Testis (tissue), 3 donors: ENCODE results near the gene PLCB1. TPM values are rescaled to one million over a fixed set of nuclear protein-coding genes. Genes with fewer than 3 reads are reported as not detected.

Source experiments
- DNase-seq: peaks from one replicate; pipeline ENCODE4 v3.0.0-alpha.2; 2019
- H3K27ac ChIP-seq, 2 donors: fragments of 200-600 bp; sonication (generic); one replicate each; pipeline ENCODE4 v1.5.1; 2019
- H3K27me3 ChIP-seq: fragments of 200-600 bp; sonication (generic); one replicate; pipeline ENCODE4 v1.5.1; 2019
- H3K36me3 ChIP-seq: fragments of 200-600 bp; sonication (generic); one replicate; pipeline ENCODE4 v1.5.1; 2017; ENCODE audit warnings: low read depth; ENCODE audit errors: missing control alignments
- H3K4me1 ChIP-seq: fragments of 200-600 bp; sonication (generic); one replicate; pipeline ENCODE4 v1.5.1; 2019
- H3K4me3 ChIP-seq, 2 donors: fragments of 200-600 bp; sonication (generic); one replicate each; pipeline ENCODE4 v1.5.1; 2017 to 2019
- H3K9me3 ChIP-seq: fragments of 200-600 bp; sonication (generic); one replicate; pipeline ENCODE4 v1.5.1; 2017
- POLR2A ChIP-seq: fragments of 450-650 bp; IDR thresholded peaks from one replicate; pipeline ENCODE4 v1.6.1; 2017; ENCODE audit warnings: antibody characterized with exemption, mild to moderate bottlenecking, moderate library complexity
- WGBS, 2 donors: methylation state at CpG; one replicate each; pipeline ENCODE4 v1.1.5; 2018; 5-methylcytosine and 5-hydroxymethylcytosine counted together
- intact Hi-C: fragments of 100-400 bp; cut with DNase I; formaldehyde crosslinking; loops from one replicate; pipeline ENCODE4 v1.15.1; 2023; ENCODE audit warnings: low total_unique reads
- polyA plus RNA-seq: library from polyadenylated mRNA; stranded (reverse); fragments of 350-450 nt; fragmentation: Illumina TruSeq; extraction: RNeasy Lipid Tissue Mini Kit (QIAGEN cat#74804); gene quantifications from one replicate; pipeline ENCODE4 v1.2.3, GENCODE V29; 2014; ENCODE audit warnings: low read depth, low replicate concordance; ENCODE audit not compliant: insufficient read depth
- total RNA-seq, 2 donors: library from RNA; depleted of rRNA; stranded (reverse); fragments of >200 nt; gene quantifications; one replicate each; pipeline ENCODE4 v1.2.3, GENCODE V29; 2016
- TF ChIP-seq, protein P1 (sequence below), 3 experiments: fragments of 450-650 bp in 2 of 3; fragments of 200-600 bp in 1 of 3; sonication (generic) in 1 of 3; IDR thresholded peaks; one replicate each; pipeline ENCODE4 v1.5.1; 2016 to 2019; ENCODE audit warnings: antibody characterized with exemption in 3 of 3, mild to moderate bottlenecking in 2 of 3, moderate library complexity in 1 of 3

Gene PLCB1
- total and polyA plus RNA-seq, 3 donors from 2014 or later = 3.1 to 9.8 (median 8.2) TPM

DNA sequence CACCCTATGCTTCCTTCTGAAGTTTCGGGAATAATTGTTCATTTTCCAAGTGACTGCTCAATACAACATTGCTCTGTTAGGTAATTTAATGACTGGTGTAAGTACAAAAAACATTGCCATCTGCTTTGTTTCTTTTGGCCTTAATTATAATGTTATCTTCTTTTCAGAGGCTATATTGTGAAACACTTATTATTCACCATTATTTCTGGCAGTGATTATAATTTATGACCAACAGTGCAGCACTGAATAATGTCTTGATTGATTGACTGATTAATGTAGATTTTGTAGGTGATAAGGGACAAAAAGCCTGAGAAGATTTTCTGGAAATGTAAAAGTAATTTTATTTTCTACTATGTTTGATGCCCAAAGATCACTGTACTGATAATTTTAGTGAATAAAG, 377.7 kb downstream of the PLCB1 start:
- no peaks in the 10 kb centered on the region for H3K4me1 ChIP-seq
- H3K36me3 ChIP-seq = no peaks in the 10 kb centered on the region
- WGBS, 2 donors = 89 to 90% methylated on average over 1 of the region's 1 CpG
- DNase-seq = no peak
- intact Hi-C loops = no loop called here
- no peak for TF ChIP-seq POLR2A
- TF ChIP-seq, protein P1, sequence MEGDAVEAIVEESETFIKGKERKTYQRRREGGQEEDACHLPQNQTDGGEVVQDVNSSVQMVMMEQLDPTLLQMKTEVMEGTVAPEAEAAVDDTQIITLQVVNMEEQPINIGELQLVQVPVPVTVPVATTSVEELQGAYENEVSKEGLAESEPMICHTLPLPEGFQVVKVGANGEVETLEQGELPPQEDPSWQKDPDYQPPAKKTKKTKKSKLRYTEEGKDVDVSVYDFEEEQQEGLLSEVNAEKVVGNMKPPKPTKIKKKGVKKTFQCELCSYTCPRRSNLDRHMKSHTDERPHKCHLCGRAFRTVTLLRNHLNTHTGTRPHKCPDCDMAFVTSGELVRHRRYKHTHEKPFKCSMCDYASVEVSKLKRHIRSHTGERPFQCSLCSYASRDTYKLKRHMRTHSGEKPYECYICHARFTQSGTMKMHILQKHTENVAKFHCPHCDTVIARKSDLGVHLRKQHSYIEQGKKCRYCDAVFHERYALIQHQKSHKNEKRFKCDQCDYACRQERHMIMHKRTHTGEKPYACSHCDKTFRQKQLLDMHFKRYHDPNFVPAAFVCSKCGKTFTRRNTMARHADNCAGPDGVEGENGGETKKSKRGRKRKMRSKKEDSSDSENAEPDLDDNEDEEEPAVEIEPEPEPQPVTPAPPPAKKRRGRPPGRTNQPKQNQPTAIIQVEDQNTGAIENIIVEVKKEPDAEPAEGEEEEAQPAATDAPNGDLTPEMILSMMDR (IDR thresholded peaks at IDR 0.05) = no peak
- no peak overlapping the region for H3K4me3 ChIP-seq
- H3K27ac ChIP-seq = no peak overlapping the region
- no peaks in the 10 kb centered on the region for H3K27me3 ChIP-seq
- H3K9me3 ChIP-seq = no peaks in the 10 kb centered on the region

DNA sequence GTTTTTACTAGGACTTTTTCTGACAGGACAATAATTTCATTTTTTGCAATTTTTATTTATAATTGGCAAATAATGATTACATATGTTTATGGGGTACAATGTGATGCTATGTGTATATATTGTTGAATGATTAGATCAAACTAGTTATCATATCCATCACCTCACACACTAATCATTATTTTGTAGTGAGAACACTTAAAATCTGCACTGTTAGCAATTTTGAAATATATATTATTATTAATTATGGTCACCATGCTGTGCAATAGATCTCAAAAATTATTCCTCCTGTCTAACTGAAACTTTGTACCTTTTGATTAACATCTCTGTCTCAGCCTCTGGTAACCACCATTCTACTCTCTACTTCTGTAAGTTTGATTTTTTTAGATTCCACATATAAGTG, 378.7 kb downstream of the PLCB1 start:
- Histone ChIP-seq H3K27ac (no peak overlapping the region), H3K36me3 (no peaks in the 10 kb centered on the region), H3K27me3 (no peaks in the 10 kb centered on the region), H3K9me3 (no peaks in the 10 kb centered on the region), H3K4me1 (no peaks in the 10 kb centered on the region), H3K4me3 (no peak overlapping the region)
- intact Hi-C loops = no loop called here
- TF ChIP-seq, protein P1 (IDR thresholded peaks at IDR 0.05) = no peak
- TF ChIP-seq POLR2A = no peak
- no peak for DNase-seq

DNA sequence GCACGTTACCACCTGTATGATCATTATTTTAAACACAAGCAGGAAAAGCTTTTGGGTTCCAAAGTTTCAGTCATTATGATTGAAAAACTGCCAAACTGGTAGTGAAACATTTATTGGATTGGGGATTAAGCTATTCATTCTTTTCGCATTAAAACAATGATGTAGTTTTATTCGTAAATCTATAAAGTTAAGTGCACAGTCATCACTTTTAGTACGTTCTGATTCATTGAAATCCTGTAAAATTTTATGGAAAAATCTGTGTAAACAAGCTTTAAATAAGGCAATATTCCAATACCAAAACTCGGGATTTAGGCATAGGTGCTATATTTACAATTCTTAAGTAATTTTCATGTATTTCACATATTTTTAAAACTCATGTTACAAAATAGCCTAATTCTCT, 379.9 kb downstream of the PLCB1 start:
- TF ChIP-seq, protein P1 (IDR thresholded peaks at IDR 0.05) = no peak
- no peak for TF ChIP-seq POLR2A
- H3K27ac ChIP-seq = no peak overlapping the region
- DNase-seq = no peak
- H3K4me3 ChIP-seq = no peak overlapping the region
- no peaks in the 10 kb centered on the region for H3K27me3 ChIP-seq
- 95% methylated on average over 5 of the region's 5 CpGs for WGBS, 2 donors
- H3K36me3 ChIP-seq = no peaks in the 10 kb centered on the region
- no peaks in the 10 kb centered on the region for H3K4me1 ChIP-seq
- H3K9me3 ChIP-seq = no peaks in the 10 kb centered on the region
- intact Hi-C loops = no loop called here

DNA sequence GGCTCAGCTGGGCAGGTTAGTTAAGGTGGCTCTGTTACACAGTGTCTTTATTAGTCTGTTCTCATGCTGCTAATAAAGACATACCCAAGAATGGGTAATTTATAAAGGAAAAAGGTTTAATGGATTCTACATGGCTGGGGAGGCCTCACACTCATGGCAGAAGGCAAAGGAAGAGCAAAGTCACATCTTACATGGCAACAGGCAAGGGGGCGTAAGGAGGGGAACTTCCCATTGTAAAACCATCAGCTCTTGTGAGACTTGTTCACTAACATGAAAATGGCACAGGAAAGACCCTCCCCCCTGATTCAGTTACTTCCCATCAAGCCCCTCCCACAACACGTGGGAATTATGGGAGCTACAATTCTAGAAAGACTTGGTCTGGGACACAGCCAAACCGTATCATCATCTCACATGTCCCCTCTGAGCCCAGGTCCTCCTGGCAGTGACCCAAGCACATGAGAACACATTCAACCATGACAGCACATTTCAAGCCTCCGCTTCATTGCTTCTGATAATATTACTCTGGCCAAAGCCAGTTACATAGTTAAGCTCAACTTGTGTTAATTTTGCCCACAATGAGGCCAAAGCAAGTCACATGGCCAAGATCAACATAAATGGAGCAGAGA, 383.9 kb downstream of the PLCB1 start:
- no peaks in the 10 kb centered on the region for H3K27me3 ChIP-seq
- WGBS, 2 donors = 92 to 100% methylated on average over 4 of the region's 4 CpGs
- H3K27ac ChIP-seq = no peak overlapping the region
- no peaks in the 10 kb centered on the region for H3K9me3 ChIP-seq
- H3K36me3 ChIP-seq = no peaks in the 10 kb centered on the region
- intact Hi-C loops = no loop called here
- no peak for DNase-seq
- no peaks in the 10 kb centered on the region for H3K4me1 ChIP-seq
- TF ChIP-seq POLR2A = no peak
- TF ChIP-seq, protein P1 (IDR thresholded peaks at IDR 0.05) = no peak
- no peak overlapping the region for H3K4me3 ChIP-seq

DNA sequence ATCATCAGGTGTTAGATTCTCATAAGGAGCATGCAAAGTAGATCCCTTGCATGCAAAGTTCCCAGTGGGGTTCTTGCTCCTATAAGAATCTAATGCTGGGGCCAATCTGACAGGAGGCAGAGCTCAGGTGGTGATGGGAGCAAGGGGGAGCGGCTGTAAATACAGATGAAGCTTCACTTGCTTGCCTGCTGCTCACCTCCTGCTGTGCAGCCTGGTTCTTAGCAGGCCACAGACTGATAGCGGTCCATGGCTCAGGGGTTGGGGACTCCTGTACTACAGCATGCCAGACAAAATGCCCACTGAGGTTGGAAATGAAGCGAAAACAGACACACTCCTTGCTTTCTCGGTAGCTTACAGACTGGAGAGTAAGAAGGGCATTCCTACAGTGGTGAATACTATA, 386.8 kb downstream of the PLCB1 start:
- TF ChIP-seq POLR2A = no peak
- TF ChIP-seq, protein P1 (IDR thresholded peaks at IDR 0.05) = no peak
- no peak for DNase-seq
- 86 to 94% methylated on average over 4 of the region's 4 CpGs for WGBS, 2 donors
- H3K36me3 ChIP-seq = no peaks in the 10 kb centered on the region
- H3K4me3 ChIP-seq = no peak overlapping the region
- H3K4me1 ChIP-seq = no peaks in the 10 kb centered on the region
- intact Hi-C loops = no loop called here
- no peaks in the 10 kb centered on the region for H3K9me3 ChIP-seq
- no peak overlapping the region for H3K27ac ChIP-seq
- H3K27me3 ChIP-seq = no peaks in the 10 kb centered on the region
